Mammary microvascular endothelial cell (primary cell): ENCODE measurements around the gene BEX2. TPM values are rescaled to one million over a fixed set of nuclear protein-coding genes. Genes with fewer than 3 reads are reported as not detected.

Source experiments
- total RNA-seq: library from RNA; depleted of rRNA; stranded (reverse); fragments of >200 nt; gene quantifications from 2 replicates; pipeline ENCODE4 v1.2.3, GENCODE V29; 2015

The BEX2 gene
- total RNA-seq = 0.73 and 1.7 TPM in 2 replicates

GRCh38 chrX:103310555-103311398, at the start of gene BEX2:
BEX2 (minus strand) TSS chrX:103310990; CDS start chrX:103309976, 1,014 bp downstream.

GRCh38 chrX:103356130-103356798, 45.5 kb upstream of the BEX2 start, which contains the start of gene TCEAL9:
TCEAL9 (plus strand) TSS chrX:103356506; CDS start chrX:103357685, 1,179 bp downstream.

GRCh38 chrX:103329991-103330390, 19.2 kb upstream of the BEX2 start, which contains the start of gene TCEAL7:
TCEAL7 (plus strand) TSS chrX:103330239; CDS start chrX:103331404, 1,165 bp downstream.

GRCh38 chrX:103276581-103277002, 34.2 kb downstream of the BEX2 start, which contains the start of gene TCEAL5:
TCEAL5 (minus strand) TSS chrX:103276750; CDS start chrX:103274563, 2,187 bp downstream.

Other genes starting within 250 kb of the BEX2 start
- 0.25 and 1.00 TPM in 2 replicates for gene BEX1, start 246.8 kb downstream of the BEX2 start, total RNA-seq
- not detected in 2 replicates for gene NXF3, start 217.8 kb downstream of the BEX2 start, total RNA-seq
- 13.7 TPM in 2 replicates for gene BEX4, start 95.9 kb downstream of the BEX2 start, total RNA-seq
- gene TCEAL8, start 55.8 kb downstream of the BEX2 start, total RNA-seq = 62.8 and 72.3 TPM in 2 replicates
- not detected in 2 replicates for gene TCEAL5, start 34.2 kb downstream of the BEX2 start, total RNA-seq
- gene TCEAL7, start 19.2 kb upstream of the BEX2 start, total RNA-seq = 1.2 and 5.3 TPM in 2 replicates
- gene TCEAL9, start 45.5 kb upstream of the BEX2 start, total RNA-seq = 93.7 and 102 TPM in 2 replicates
- gene BEX3, start 65.5 kb upstream of the BEX2 start, total RNA-seq = 191 and 218 TPM in 2 replicates
- not detected in 2 replicates for gene RAB40A, start 208.5 kb upstream of the BEX2 start, total RNA-seq